WTC11 (cell line): ENCODE results near the gene GSG1L. TPM values are rescaled to one million over a fixed set of nuclear protein-coding genes. Genes with fewer than 3 reads are reported as not detected.

Source experiments
- ATAC-seq: fragments of 200-7000 bp; cut with Tn5 transposase; 2 replicates; pipeline ENCODE4 v1.10.0; 2021; ENCODE audit warnings: mild to moderate bottlenecking, moderate library complexity
- CTCF ChIA-PET: fragments of 300-600 bp; sonication (Branson Sonifier 250); formaldehyde crosslinking; loops from one replicate; lab custom pipeline; 2021; ENCODE audit warnings: antibody characterized with exemption; lab: Charles Lee
- POLR2A ChIA-PET: fragments of 350-600 bp; sonication (Branson Sonifier 250); formaldehyde crosslinking; loops from one replicate; lab custom pipeline; 2021; ENCODE audit warnings: antibody characterized with exemption; lab: Charles Lee
- DNase-seq: peaks from one replicate; pipeline ENCODE4 v3.0.0; 2021; ENCODE audit warnings: low spot score
- H3K27ac Mint-ChIP-seq: 2 replicates; pipeline ENCODE4 v1.8.0; 2021; ENCODE audit warnings: mixed read lengths
- H3K27me3 Mint-ChIP-seq: 2 replicates; pipeline ENCODE4 v1.8.0; 2021; ENCODE audit warnings: low read depth, mild to moderate bottlenecking, moderate library complexity, mixed read lengths
- H3K36me3 Mint-ChIP-seq: 2 replicates; pipeline ENCODE4 v1.8.0; 2021; ENCODE audit warnings: mixed read lengths
- H3K4me1 Mint-ChIP-seq: 2 replicates; pipeline ENCODE4 v1.8.0; 2022; ENCODE audit warnings: mixed read lengths
- H3K4me3 Mint-ChIP-seq: 2 replicates; pipeline ENCODE4 v1.8.0; 2021; ENCODE audit warnings: mild to moderate bottlenecking, moderate library complexity, mixed read lengths
- H3K9me3 Mint-ChIP-seq: 2 replicates; pipeline ENCODE4 v1.8.0; 2021; ENCODE audit warnings: mixed read lengths
- ATF1 ChIP-seq: sonication (generic); formaldehyde crosslinking; IDR thresholded peaks from 2 replicates; pipeline ENCODE4 v1.8.1; 2023; ENCODE audit warnings: mild to moderate bottlenecking, moderate library complexity, missing genetic modification reagents
- CREM ChIP-seq: sonication (generic); formaldehyde crosslinking; IDR thresholded peaks from 2 replicates; pipeline ENCODE4 v1.8.1; 2022; ENCODE audit warnings: mild to moderate bottlenecking, missing genetic modification reagents, moderate library complexity
- ETV6 ChIP-seq: sonication (generic); formaldehyde crosslinking; IDR thresholded peaks from 2 replicates; pipeline ENCODE4 v1.8.1; 2022; ENCODE audit warnings: mild to moderate bottlenecking, missing genetic modification reagents
- FOXP1 ChIP-seq: sonication (generic); formaldehyde crosslinking; IDR thresholded peaks from 2 replicates; pipeline ENCODE4 v1.8.0; 2022; ENCODE audit warnings: missing genetic modification reagents, mild to moderate bottlenecking, moderate library complexity, borderline replicate concordance
- GABPB1 ChIP-seq: sonication (generic); formaldehyde crosslinking; IDR thresholded peaks from 2 replicates; pipeline ENCODE4 v1.8.1; 2023; ENCODE audit warnings: mild to moderate bottlenecking, missing genetic modification reagents
- GTF2I ChIP-seq: fragments of 250-450 bp; sonication (Bioruptor Pico); conservative IDR thresholded peaks from 2 replicates; pipeline ENCODE4 v1.4.0; 2021; ENCODE audit warnings: mild to moderate bottlenecking
- NFE2L1 ChIP-seq: sonication (generic); formaldehyde crosslinking; IDR thresholded peaks from 2 replicates; pipeline ENCODE4 v1.8.1; 2023; ENCODE audit warnings: missing genetic modification reagents
- NR2C2 ChIP-seq: sonication (generic); formaldehyde crosslinking; IDR thresholded peaks from 2 replicates; pipeline ENCODE4 v1.8.0; 2022; ENCODE audit warnings: mild to moderate bottlenecking, missing genetic modification reagents
- OVOL2 ChIP-seq: fragments of 250-450 bp; sonication (Bioruptor Pico); IDR thresholded peaks from 2 replicates; pipeline ENCODE4 v1.9.0; 2021; ENCODE audit warnings: mild to moderate bottlenecking, borderline replicate concordance
- RORB ChIP-seq: fragments of 250-450 bp; sonication (Bioruptor Pico); IDR thresholded peaks from 2 replicates; pipeline ENCODE4 v1.9.0; 2021; ENCODE audit warnings: mild to moderate bottlenecking
- SMAD4 ChIP-seq: sonication (generic); formaldehyde crosslinking; IDR thresholded peaks from 2 replicates; pipeline ENCODE4 v1.8.0; 2022; ENCODE audit warnings: mild to moderate bottlenecking, missing genetic modification reagents
- ZNF219 ChIP-seq: sonication (generic); formaldehyde crosslinking; IDR thresholded peaks from 2 replicates; pipeline ENCODE4 v1.8.0; 2023; ENCODE audit warnings: missing genetic modification reagents, mild to moderate bottlenecking, borderline replicate concordance
- ZNF263 ChIP-seq: sonication (generic); formaldehyde crosslinking; IDR thresholded peaks from 2 replicates; pipeline ENCODE4 v1.8.1; 2022; ENCODE audit warnings: low read depth, mild to moderate bottlenecking, moderate library complexity, missing genetic modification reagents
- ZNF317 ChIP-seq: sonication (generic); formaldehyde crosslinking; IDR thresholded peaks from 2 replicates; pipeline ENCODE4 v1.8.1; 2023; ENCODE audit warnings: low read depth, mild to moderate bottlenecking, moderate library complexity, missing genetic modification reagents, borderline replicate concordance
- ZNF416 ChIP-seq: fragments of 250-450 bp; sonication (Bioruptor Pico); IDR thresholded peaks from 2 replicates; pipeline ENCODE4 v1.9.0; 2021; ENCODE audit warnings: mild to moderate bottlenecking, inconsistent platforms
- ZNF671 ChIP-seq: fragments of 250-450 bp; sonication (Bioruptor Pico); IDR thresholded peaks from 2 replicates; pipeline ENCODE4 v1.8.0; 2021; ENCODE audit warnings: mild to moderate bottlenecking
- total RNA-seq: library from RNA; stranded (reverse); gene quantifications from 3 replicates; pipeline ENCODE4 v1.2.3, GENCODE V29; 2021
- TF ChIP-seq, protein P1 (sequence below): sonication (generic); formaldehyde crosslinking; IDR thresholded peaks from 2 replicates; pipeline ENCODE4 v1.8.1; 2022; ENCODE audit warnings: low read depth, mild to moderate bottlenecking, moderate library complexity, missing genetic modification reagents, borderline replicate concordance
- TF ChIP-seq, protein P2 (sequence below): sonication (generic); formaldehyde crosslinking; IDR thresholded peaks from 2 replicates; pipeline ENCODE4 v1.8.1; 2023; ENCODE audit warnings: mild to moderate bottlenecking, missing genetic modification reagents, moderate library complexity
- TF ChIP-seq, protein P3 (sequence below): fragments of 250-450 bp; sonication (Bioruptor Pico); IDR thresholded peaks from 2 replicates; pipeline ENCODE4 v1.9.0; 2021; ENCODE audit warnings: mild to moderate bottlenecking, borderline replicate concordance
- TF ChIP-seq, protein P4 (sequence below): sonication (generic); formaldehyde crosslinking; IDR thresholded peaks from 2 replicates; pipeline ENCODE4 v1.8.1; 2022; ENCODE audit warnings: low read depth, missing genetic modification reagents, borderline replicate concordance
- TF ChIP-seq, protein P5 (sequence below): sonication (generic); formaldehyde crosslinking; IDR thresholded peaks from 2 replicates; pipeline ENCODE4 v1.8.1; 2023; ENCODE audit warnings: mild to moderate bottlenecking, missing genetic modification reagents
- TF ChIP-seq, protein P6 (sequence below): sonication (generic); formaldehyde crosslinking; IDR thresholded peaks from 2 replicates; pipeline ENCODE4 v1.8.0; 2022; ENCODE audit warnings: mild to moderate bottlenecking, missing genetic modification reagents
- TF ChIP-seq, protein P7 (sequence below): sonication (generic); formaldehyde crosslinking; IDR thresholded peaks from 2 replicates; pipeline ENCODE4 v1.8.0; 2022; ENCODE audit warnings: mild to moderate bottlenecking, missing genetic modification reagents
- TF ChIP-seq, protein P8 (sequence below): fragments of 250-450 bp; sonication (Bioruptor Pico); IDR thresholded peaks from 2 replicates; pipeline ENCODE4 v1.8.0; 2021; ENCODE audit warnings: mild to moderate bottlenecking

Gene GSG1L
- total RNA-seq, 1 experiment from 2014 or later = 0.28 TPM

DNA sequence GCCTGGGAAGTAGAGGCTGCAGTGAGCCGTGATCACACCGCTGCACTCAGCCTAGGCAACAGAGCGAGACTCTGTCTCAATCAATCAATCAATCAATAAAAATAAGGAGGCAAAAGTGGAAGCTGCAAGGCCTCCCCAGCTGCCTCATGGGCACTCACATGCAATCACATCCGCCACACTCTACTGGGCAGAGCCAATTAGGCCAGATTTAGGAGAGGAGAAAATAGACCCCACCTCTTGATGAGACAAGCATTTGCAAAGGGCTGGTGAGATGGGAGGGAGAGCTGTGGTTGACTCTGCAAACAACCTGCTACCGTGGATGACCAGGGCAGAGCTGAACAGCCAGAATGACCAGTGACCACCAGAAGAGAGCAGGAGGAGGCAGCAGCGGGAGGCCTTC lies 14.7 kb upstream of the GSG1L start:
- Mint-ChIP-seq H3K36me3 (no peaks in the 10 kb centered on the region), H3K27me3 (no peaks in the 10 kb centered on the region), H3K9me3 (no peaks in the 10 kb centered on the region), H3K4me1 (no peaks in the 10 kb centered on the region), H3K4me3 (no peak overlapping the region), H3K27ac (no peak overlapping the region)
- POLR2A ChIA-PET = no interaction called here
- CTCF ChIA-PET = interaction anchor here (0.6 to 1.2 kb wide), 3 partner anchors 10 to 469 kb away, joined by 3 to 6 read pairs (median 3); no protein-coding TSS in a partner anchor
- no peak for DNase-seq
- TF ChIP-seq, protein P1, sequence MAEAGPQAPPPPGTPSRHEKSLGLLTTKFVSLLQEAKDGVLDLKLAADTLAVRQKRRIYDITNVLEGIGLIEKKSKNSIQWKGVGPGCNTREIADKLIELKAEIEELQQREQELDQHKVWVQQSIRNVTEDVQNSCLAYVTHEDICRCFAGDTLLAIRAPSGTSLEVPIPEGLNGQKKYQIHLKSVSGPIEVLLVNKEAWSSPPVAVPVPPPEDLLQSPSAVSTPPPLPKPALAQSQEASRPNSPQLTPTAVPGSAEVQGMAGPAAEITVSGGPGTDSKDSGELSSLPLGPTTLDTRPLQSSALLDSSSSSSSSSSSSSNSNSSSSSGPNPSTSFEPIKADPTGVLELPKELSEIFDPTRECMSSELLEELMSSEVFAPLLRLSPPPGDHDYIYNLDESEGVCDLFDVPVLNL = no peak
- TF ChIP-seq ZNF416 = no peak
- no peak for TF ChIP-seq NFE2L1 (CRISPR knock-in tag)
- TF ChIP-seq, protein P2, sequence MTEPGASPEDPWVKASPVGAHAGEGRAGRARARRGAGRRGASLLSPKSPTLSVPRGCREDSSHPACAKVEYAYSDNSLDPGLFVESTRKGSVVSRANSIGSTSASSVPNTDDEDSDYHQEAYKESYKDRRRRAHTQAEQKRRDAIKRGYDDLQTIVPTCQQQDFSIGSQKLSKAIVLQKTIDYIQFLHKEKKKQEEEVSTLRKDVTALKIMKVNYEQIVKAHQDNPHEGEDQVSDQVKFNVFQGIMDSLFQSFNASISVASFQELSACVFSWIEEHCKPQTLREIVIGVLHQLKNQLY (CRISPR knock-in tag) = no peak
- TF ChIP-seq ATF1 (CRISPR knock-in tag) = no peak
- TF ChIP-seq, protein P3, sequence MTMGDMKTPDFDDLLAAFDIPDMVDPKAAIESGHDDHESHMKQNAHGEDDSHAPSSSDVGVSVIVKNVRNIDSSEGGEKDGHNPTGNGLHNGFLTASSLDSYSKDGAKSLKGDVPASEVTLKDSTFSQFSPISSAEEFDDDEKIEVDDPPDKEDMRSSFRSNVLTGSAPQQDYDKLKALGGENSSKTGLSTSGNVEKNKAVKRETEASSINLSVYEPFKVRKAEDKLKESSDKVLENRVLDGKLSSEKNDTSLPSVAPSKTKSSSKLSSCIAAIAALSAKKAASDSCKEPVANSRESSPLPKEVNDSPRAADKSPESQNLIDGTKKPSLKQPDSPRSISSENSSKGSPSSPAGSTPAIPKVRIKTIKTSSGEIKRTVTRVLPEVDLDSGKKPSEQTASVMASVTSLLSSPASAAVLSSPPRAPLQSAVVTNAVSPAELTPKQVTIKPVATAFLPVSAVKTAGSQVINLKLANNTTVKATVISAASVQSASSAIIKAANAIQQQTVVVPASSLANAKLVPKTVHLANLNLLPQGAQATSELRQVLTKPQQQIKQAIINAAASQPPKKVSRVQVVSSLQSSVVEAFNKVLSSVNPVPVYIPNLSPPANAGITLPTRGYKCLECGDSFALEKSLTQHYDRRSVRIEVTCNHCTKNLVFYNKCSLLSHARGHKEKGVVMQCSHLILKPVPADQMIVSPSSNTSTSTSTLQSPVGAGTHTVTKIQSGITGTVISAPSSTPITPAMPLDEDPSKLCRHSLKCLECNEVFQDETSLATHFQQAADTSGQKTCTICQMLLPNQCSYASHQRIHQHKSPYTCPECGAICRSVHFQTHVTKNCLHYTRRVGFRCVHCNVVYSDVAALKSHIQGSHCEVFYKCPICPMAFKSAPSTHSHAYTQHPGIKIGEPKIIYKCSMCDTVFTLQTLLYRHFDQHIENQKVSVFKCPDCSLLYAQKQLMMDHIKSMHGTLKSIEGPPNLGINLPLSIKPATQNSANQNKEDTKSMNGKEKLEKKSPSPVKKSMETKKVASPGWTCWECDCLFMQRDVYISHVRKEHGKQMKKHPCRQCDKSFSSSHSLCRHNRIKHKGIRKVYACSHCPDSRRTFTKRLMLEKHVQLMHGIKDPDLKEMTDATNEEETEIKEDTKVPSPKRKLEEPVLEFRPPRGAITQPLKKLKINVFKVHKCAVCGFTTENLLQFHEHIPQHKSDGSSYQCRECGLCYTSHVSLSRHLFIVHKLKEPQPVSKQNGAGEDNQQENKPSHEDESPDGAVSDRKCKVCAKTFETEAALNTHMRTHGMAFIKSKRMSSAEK = no peak
- TF ChIP-seq, protein P4, sequence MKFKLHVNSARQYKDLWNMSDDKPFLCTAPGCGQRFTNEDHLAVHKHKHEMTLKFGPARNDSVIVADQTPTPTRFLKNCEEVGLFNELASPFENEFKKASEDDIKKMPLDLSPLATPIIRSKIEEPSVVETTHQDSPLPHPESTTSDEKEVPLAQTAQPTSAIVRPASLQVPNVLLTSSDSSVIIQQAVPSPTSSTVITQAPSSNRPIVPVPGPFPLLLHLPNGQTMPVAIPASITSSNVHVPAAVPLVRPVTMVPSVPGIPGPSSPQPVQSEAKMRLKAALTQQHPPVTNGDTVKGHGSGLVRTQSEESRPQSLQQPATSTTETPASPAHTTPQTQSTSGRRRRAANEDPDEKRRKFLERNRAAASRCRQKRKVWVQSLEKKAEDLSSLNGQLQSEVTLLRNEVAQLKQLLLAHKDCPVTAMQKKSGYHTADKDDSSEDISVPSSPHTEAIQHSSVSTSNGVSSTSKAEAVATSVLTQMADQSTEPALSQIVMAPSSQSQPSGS (CRISPR knock-in tag) = no peak
- no peak for TF ChIP-seq NR2C2
- no peak for TF ChIP-seq GABPB1 (CRISPR knock-in tag)
- TF ChIP-seq ZNF219 (CRISPR knock-in tag) = no peak
- TF ChIP-seq FOXP1 (CRISPR knock-in tag) = no peak
- TF ChIP-seq, protein P5, sequence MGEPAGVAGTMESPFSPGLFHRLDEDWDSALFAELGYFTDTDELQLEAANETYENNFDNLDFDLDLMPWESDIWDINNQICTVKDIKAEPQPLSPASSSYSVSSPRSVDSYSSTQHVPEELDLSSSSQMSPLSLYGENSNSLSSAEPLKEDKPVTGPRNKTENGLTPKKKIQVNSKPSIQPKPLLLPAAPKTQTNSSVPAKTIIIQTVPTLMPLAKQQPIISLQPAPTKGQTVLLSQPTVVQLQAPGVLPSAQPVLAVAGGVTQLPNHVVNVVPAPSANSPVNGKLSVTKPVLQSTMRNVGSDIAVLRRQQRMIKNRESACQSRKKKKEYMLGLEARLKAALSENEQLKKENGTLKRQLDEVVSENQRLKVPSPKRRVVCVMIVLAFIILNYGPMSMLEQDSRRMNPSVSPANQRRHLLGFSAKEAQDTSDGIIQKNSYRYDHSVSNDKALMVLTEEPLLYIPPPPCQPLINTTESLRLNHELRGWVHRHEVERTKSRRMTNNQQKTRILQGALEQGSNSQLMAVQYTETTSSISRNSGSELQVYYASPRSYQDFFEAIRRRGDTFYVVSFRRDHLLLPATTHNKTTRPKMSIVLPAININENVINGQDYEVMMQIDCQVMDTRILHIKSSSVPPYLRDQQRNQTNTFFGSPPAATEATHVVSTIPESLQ (CRISPR knock-in tag) = no peak
- no peak for TF ChIP-seq SMAD4 (CRISPR knock-in tag)
- ATAC-seq = no peak

DNA sequence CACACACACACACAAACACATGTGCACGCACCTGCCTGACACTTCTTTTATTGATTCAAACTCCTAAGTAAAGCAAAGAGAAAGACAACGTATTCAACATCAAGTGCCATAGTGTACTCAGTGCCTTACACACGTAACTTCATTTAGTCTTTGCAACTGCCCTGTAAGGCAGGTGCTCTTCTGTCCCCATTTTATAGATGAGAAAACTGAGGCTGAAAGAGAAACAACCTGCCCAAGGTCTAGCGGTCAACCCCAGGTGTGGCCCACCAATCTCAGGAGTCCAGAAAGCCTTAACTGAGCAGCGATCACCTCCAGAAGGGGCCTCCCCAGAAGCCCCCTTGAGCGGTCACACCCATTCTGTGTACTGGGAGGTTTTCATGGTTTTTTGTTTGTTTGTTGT lies 10.3 kb upstream of the GSG1L start:
- ChIA-PET CTCF (interaction anchor here (1.0 kb wide), 1 partner anchor 17 kb away, joined by 4 read pairs; no protein-coding TSS in a partner anchor), POLR2A (no interaction called here)
- 0 out of 2 replicates have a peak, but pooled peaks cover under 1% of the 10 kb centered on the region for H3K4me1 Mint-ChIP-seq
- H3K27me3 Mint-ChIP-seq = no peaks in the 10 kb centered on the region
- no peak overlapping the region for H3K27ac Mint-ChIP-seq
- H3K4me3 Mint-ChIP-seq = no peak overlapping the region
- no peaks in the 10 kb centered on the region for H3K36me3 Mint-ChIP-seq
- ATAC-seq (no peak), DNase-seq (no peak)
- no peaks in the 10 kb centered on the region for H3K9me3 Mint-ChIP-seq
- TF ChIP-seq CREM (CRISPR knock-in tag) = no peak
- no peak for TF ChIP-seq ETV6 (CRISPR knock-in tag)
- TF ChIP-seq, protein P6, sequence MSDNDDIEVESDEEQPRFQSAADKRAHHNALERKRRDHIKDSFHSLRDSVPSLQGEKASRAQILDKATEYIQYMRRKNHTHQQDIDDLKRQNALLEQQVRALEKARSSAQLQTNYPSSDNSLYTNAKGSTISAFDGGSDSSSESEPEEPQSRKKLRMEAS (CRISPR knock-in tag) = no peak
- TF ChIP-seq RORB (CRISPR knock-in tag) = no peak
- TF ChIP-seq OVOL2 (CRISPR knock-in tag) = no peak
- TF ChIP-seq, protein P7, sequence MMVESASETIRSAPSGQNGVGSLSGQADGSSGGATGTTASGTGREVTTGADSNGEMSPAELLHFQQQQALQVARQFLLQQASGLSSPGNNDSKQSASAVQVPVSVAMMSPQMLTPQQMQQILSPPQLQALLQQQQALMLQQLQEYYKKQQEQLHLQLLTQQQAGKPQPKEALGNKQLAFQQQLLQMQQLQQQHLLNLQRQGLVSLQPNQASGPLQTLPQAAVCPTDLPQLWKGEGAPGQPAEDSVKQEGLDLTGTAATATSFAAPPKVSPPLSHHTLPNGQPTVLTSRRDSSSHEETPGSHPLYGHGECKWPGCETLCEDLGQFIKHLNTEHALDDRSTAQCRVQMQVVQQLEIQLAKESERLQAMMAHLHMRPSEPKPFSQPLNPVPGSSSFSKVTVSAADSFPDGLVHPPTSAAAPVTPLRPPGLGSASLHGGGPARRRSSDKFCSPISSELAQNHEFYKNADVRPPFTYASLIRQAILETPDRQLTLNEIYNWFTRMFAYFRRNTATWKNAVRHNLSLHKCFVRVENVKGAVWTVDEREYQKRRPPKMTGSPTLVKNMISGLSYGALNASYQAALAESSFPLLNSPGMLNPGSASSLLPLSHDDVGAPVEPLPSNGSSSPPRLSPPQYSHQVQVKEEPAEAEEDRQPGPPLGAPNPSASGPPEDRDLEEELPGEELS (CRISPR knock-in tag) = no peak
- no peak for TF ChIP-seq GTF2I (CRISPR knock-in tag)
- no peak for TF ChIP-seq ZNF317 (CRISPR knock-in tag)
- TF ChIP-seq, protein P8, sequence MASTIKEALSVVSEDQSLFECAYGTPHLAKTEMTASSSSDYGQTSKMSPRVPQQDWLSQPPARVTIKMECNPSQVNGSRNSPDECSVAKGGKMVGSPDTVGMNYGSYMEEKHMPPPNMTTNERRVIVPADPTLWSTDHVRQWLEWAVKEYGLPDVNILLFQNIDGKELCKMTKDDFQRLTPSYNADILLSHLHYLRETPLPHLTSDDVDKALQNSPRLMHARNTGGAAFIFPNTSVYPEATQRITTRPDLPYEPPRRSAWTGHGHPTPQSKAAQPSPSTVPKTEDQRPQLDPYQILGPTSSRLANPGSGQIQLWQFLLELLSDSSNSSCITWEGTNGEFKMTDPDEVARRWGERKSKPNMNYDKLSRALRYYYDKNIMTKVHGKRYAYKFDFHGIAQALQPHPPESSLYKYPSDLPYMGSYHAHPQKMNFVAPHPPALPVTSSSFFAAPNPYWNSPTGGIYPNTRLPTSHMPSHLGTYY (CRISPR knock-in tag) = no peak
- no peak for TF ChIP-seq ZNF671
- TF ChIP-seq ZNF263 (CRISPR knock-in tag) = no peak
